HEK293T (cell line): ENCODE results near the gene UNC79.

Experiments
- ARNT ChIP-seq: fragments of 450-650 bp; IDR thresholded peaks from 2 replicates; pipeline ENCODE4 v1.6.1; 2017; ENCODE audit warnings: mild to moderate bottlenecking
- CTBP1 ChIP-seq: fragments of 450-650 bp; IDR thresholded peaks from 2 replicates; pipeline ENCODE4 v1.6.1; 2016; ENCODE audit warnings: borderline replicate concordance
- ELF4 ChIP-seq: fragments of 450-650 bp; IDR thresholded peaks from 2 replicates; pipeline ENCODE4 v1.6.1; 2017; ENCODE audit warnings: antibody characterized with exemption
- FOXA1 ChIP-seq: fragments of 450-650 bp; IDR thresholded peaks from 2 replicates; pipeline ENCODE4 v1.6.1; 2016; ENCODE audit warnings: mild to moderate bottlenecking
- FOXK2 ChIP-seq: fragments of 450-650 bp; IDR thresholded peaks from 2 replicates; pipeline ENCODE4 v1.6.1; 2016; ENCODE audit warnings: mild to moderate bottlenecking
- FOXM1 ChIP-seq: fragments of 450-650 bp; IDR thresholded peaks from 2 replicates; pipeline ENCODE4 v1.6.1; 2017; ENCODE audit warnings: mild to moderate bottlenecking, borderline replicate concordance
- HDGF ChIP-seq: fragments of 450-650 bp; IDR thresholded peaks from 2 replicates; pipeline ENCODE4 v1.6.1; 2017; ENCODE audit warnings: antibody characterized with exemption, borderline replicate concordance
- SP1 ChIP-seq: fragments of 450-650 bp; IDR thresholded peaks from 2 replicates; pipeline ENCODE4 v1.6.1; 2017
- SUZ12 ChIP-seq: fragments of 450-650 bp; IDR thresholded peaks from 2 replicates; pipeline ENCODE4 v1.6.1; 2016; ENCODE audit warnings: mild to moderate bottlenecking
- TARDBP ChIP-seq: fragments of 450-650 bp; IDR thresholded peaks from 2 replicates; pipeline ENCODE4 v1.6.1; 2016

DNA sequence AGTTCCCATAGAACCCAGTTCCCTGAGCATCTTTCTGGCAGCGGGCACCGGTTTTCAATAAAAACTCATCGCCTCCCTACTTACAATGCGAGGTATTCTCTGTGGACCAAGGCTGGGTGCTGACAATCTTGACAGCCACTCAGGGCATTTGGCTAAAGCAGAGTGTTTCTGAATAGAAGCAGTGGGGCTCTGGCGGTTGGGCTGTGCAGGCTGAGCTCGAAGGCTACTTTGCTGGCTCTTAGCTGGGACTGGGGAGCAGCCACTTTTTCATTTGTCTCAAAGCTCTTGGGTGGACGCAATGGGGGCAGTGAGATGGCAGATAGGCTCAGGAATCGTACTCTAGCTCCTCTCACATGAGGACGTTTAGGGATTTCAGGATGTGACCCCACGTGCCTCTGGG lies 151.8 kb downstream of the UNC79 start:
- no peak for TF ChIP-seq HDGF
- no peak for TF ChIP-seq FOXM1
- no peak for TF ChIP-seq SUZ12
- no peak for TF ChIP-seq FOXK2
- no peak for TF ChIP-seq ARNT
- TF ChIP-seq TARDBP, result no peak
- no peak for TF ChIP-seq CTBP1
- no peak for TF ChIP-seq SP1
- TF ChIP-seq FOXA1, result no peak
- no peak for TF ChIP-seq ELF4
